MCF 10A (cell line): ENCODE data around the gene CELF6. TPM values are rescaled to one million over a fixed set of nuclear protein-coding genes. Genes with fewer than 3 reads are reported as not detected.
A peak's percentile ranks its signal among the peaks of the same experiment; 100 is the strongest.

Source experiments
- BruUV-seq: library from RNA; stranded (reverse); fragments of 400-500 nt; replicated peaks from 2 replicates; lab custom pipeline; 2021; lab: Mats Ljungman, UMichigan
- CTCF ChIA-PET: fragments of 300-600 bp; sonication (Branson Sonifier 250); formaldehyde crosslinking; extraction: SDS; loops from one replicate; lab custom pipeline; 2021; ENCODE audit warnings: antibody characterized with exemption, inconsistent platforms; lab: Yijun Ruan, JAX
- POLR2A ChIA-PET: fragments of 300-600, 350-650 bp; sonication (Branson Sonifier 250); formaldehyde crosslinking; extraction: SDS; loops from one replicate; lab custom pipeline; 2020; ENCODE audit warnings: antibody characterized with exemption, inconsistent platforms; lab: Yijun Ruan, JAX
- DNase-seq: peaks from one replicate; pipeline ENCODE4 v3.0.0-alpha.2; 2018; ENCODE audit not compliant: unreplicated experiment
- H3K27ac Mint-ChIP-seq: one replicate; pipeline ENCODE4 v1.8.0; 2022; ENCODE audit warnings: mild to moderate bottlenecking, low read depth, mixed read lengths; ENCODE audit not compliant: unreplicated experiment
- H3K27me3 Mint-ChIP-seq: one replicate; pipeline ENCODE4 v1.8.0; 2022; ENCODE audit warnings: mixed read lengths; ENCODE audit not compliant: insufficient read depth, unreplicated experiment
- H3K36me3 Mint-ChIP-seq: one replicate; pipeline ENCODE4 v1.8.0; 2022; ENCODE audit warnings: mild to moderate bottlenecking, moderate library complexity, mixed read lengths; ENCODE audit not compliant: insufficient read depth, unreplicated experiment
- H3K4me1 Mint-ChIP-seq: one replicate; pipeline ENCODE4 v1.8.0; 2022; ENCODE audit warnings: mixed read lengths; ENCODE audit not compliant: insufficient read depth, unreplicated experiment
- H3K4me3 Mint-ChIP-seq: one replicate; pipeline ENCODE4 v1.8.0; 2022; ENCODE audit warnings: mild to moderate bottlenecking, moderate library complexity, mixed read lengths; ENCODE audit not compliant: unreplicated experiment
- H3K9me3 Mint-ChIP-seq: one replicate; pipeline ENCODE4 v1.8.0; 2022; ENCODE audit warnings: mixed read lengths; ENCODE audit not compliant: unreplicated experiment
- CTCF ChIP-seq: fragments of 200-600 bp; IDR thresholded peaks from one replicate; pipeline ENCODE4 v1.8.0; 2022; ENCODE audit warnings: antibody characterized with exemption, mild to moderate bottlenecking; ENCODE audit not compliant: unreplicated experiment
- intact Hi-C: fragments of 100-400 bp; cut with micrococcal nuclease; formaldehyde crosslinking; loops from 2 replicates; pipeline ENCODE4 v1.14.1; 2022
- total RNA-seq: library from RNA; stranded (reverse); gene quantifications from 2 replicates; pipeline ENCODE4 v1.2.3, GENCODE V29; 2022

Gene CELF6
- total RNA-seq, 1 experiment from 2014 or later: 0.26 TPM

- DNase-seq: peak; percentile 25
- POLR2A ChIA-PET: interaction anchor here (0.6 kb wide), 1 partner anchor 32 kb away, joined by 4 read pairs; no protein-coding TSS in a partner anchor
- CTCF ChIA-PET: interaction anchor here (0.7 kb wide), 1 partner anchor 7 kb away, joined by 3 read pairs; no protein-coding TSS in a partner anchor
- H3K9me3 Mint-ChIP-seq: no peaks in the 10 kb centered on the region
- H3K27ac Mint-ChIP-seq: no peak overlapping the region
- H3K36me3 Mint-ChIP-seq: no peaks in the 10 kb centered on the region
- peaks cover 15% of the 10 kb centered on the region for H3K27me3 Mint-ChIP-seq
- TF ChIP-seq CTCF: no peak
- no TSS peak for BruUV-seq
- H3K4me3 Mint-ChIP-seq: no peak overlapping the region
- intact Hi-C loops: no loop called here
- H3K4me1 Mint-ChIP-seq: peaks cover 6% of the 10 kb centered on the region
Measured at GRCh38 chr15:72306211-72306785, 13.7 kb downstream of the CELF6 start.

GRCh38 chr15:72304596-72304995, 15.4 kb downstream of the CELF6 start:
- peaks cover 10% of the 10 kb centered on the region for H3K27me3 Mint-ChIP-seq
- DNase-seq: no peak
- POLR2A ChIA-PET: interaction anchor here (1.3 kb wide), 1 partner anchor 8 kb away, joined by 4 read pairs; no protein-coding TSS in a partner anchor
- H3K4me3 Mint-ChIP-seq: no peak overlapping the region
- no peaks in the 10 kb centered on the region for H3K36me3 Mint-ChIP-seq
- no peak for TF ChIP-seq CTCF
- no peak overlapping the region for H3K27ac Mint-ChIP-seq
- no TSS peak for BruUV-seq
- intact Hi-C loops: no loop called here
- CTCF ChIA-PET: interaction anchor here (2.8 kb wide), 1 partner anchor 8 kb away, joined by 17 read pairs; no protein-coding TSS in a partner anchor
- H3K9me3 Mint-ChIP-seq: no peaks in the 10 kb centered on the region
- peaks cover 6% of the 10 kb centered on the region for H3K4me1 Mint-ChIP-seq

- ChIA-PET CTCF (interaction anchor here (0.5 to 2.8 kb wide), 2 partner anchors 9 to 30 kb away, joined by 3 to 17 read pairs; no protein-coding TSS in a partner anchor), POLR2A (no interaction called here)
- intact Hi-C loops: no loop called here
- Mint-ChIP-seq H3K27ac (no peak overlapping the region), H3K9me3 (no peaks in the 10 kb centered on the region), H3K27me3 (no peaks in the 10 kb centered on the region), H3K4me3 (no peak overlapping the region), H3K4me1 (peaks cover 6% of the 10 kb centered on the region), H3K36me3 (no peaks in the 10 kb centered on the region)
- no peak for TF ChIP-seq CTCF
- no peak for DNase-seq
- BruUV-seq: no TSS peak
Measured at GRCh38 chr15:72302955-72303354, 17.0 kb downstream of the CELF6 start.

GRCh38 chr15:72289597-72290325, 30.2 kb downstream of the CELF6 start:
- TF ChIP-seq CTCF: no peak
- DNase-seq: no peak
- no peaks in the 10 kb centered on the region for H3K27me3 Mint-ChIP-seq
- intact Hi-C loops: no loop called here
- no TSS peak for BruUV-seq
- ChIA-PET POLR2A (no interaction called here), CTCF (interaction anchor here (0.6 to 0.8 kb wide), 2 partner anchors 21 to 142 kb away, joined by 3 to 4 read pairs; no protein-coding TSS in a partner anchor)
- no peak overlapping the region for H3K27ac Mint-ChIP-seq
- no peaks in the 10 kb centered on the region for H3K9me3 Mint-ChIP-seq
- H3K36me3 Mint-ChIP-seq: peaks cover 6% of the 10 kb centered on the region
- H3K4me1 Mint-ChIP-seq: no peaks in the 10 kb centered on the region
- H3K4me3 Mint-ChIP-seq: no peak overlapping the region
